GM21529 (cell line): ENCODE results near the gene UPF3A.
"Not testable (repeated sequence)": the region's sequence is repeated elsewhere in the genome, so short reads cannot be mapped to it uniquely, and the experiment has no call there.

ENCODE experiments used
- ATAC-seq: cut with Tn5 transposase; IDR thresholded peaks from one replicate; pipeline ENCODE4 v1.9.1; 2021; ENCODE audit not compliant: unreplicated experiment

The UPF3A gene

GRCh38 chr13:114281351-114282040, at the start of gene UPF3A:
TSS of gene UPF3A (plus strand) at chr13:114281601. CDS start at chr13:114281640, 39 bp downstream.
- peak; percentile 65 for ATAC-seq

- no peak for ATAC-seq
Observed at GRCh38 chr13:114231886-114232285, 49.5 kb upstream of the UPF3A start.

- ATAC-seq = no peak
Observed at GRCh38 chr13:114234266-114234644, 47.1 kb upstream of the UPF3A start.

- ATAC-seq = peak; percentile 93
Observed at GRCh38 chr13:114234645-114235421, 46.6 kb upstream of the UPF3A start, which contains the start of gene CDC16. TSS of gene CDC16 (plus strand) at chr13:114234897. CDS start at chr13:114235085, 188 bp downstream.

- no peak for ATAC-seq
Observed at GRCh38 chr13:114235697-114236096, 45.7 kb upstream of the UPF3A start.

- no peak for ATAC-seq
Observed at GRCh38 chr13:114236227-114236626, 45.2 kb upstream of the UPF3A start.

GRCh38 chr13:114237415-114238112, 43.8 kb upstream of the UPF3A start:
- ATAC-seq = no peak

- no peak for ATAC-seq
Observed at GRCh38 chr13:114241918-114242317, 39.5 kb upstream of the UPF3A start.

GRCh38 chr13:114243971-114244370, 37.4 kb upstream of the UPF3A start:
- ATAC-seq = no peak

- no peak for ATAC-seq
Observed at GRCh38 chr13:114244637-114245036, 36.8 kb upstream of the UPF3A start.

GRCh38 chr13:114248011-114248410, 33.4 kb upstream of the UPF3A start:
- no peak for ATAC-seq

GRCh38 chr13:114249077-114249476, 32.3 kb upstream of the UPF3A start:
- ATAC-seq = no peak

GRCh38 chr13:114251639-114252440, 29.6 kb upstream of the UPF3A start:
- not testable (repeated sequence) for ATAC-seq

- no peak for ATAC-seq
Observed at GRCh38 chr13:114256547-114256946, 24.9 kb upstream of the UPF3A start.

GRCh38 chr13:114257014-114257413, 24.4 kb upstream of the UPF3A start:
- ATAC-seq = no peak

- ATAC-seq = no peak
Observed at GRCh38 chr13:114258589-114258988, 22.8 kb upstream of the UPF3A start.

- ATAC-seq = no peak
Observed at GRCh38 chr13:114259374-114259773, 22.0 kb upstream of the UPF3A start.

- peak; percentile 63 for ATAC-seq
Observed at GRCh38 chr13:114259974-114260373, 21.4 kb upstream of the UPF3A start.

GRCh38 chr13:114260814-114261213, 20.6 kb upstream of the UPF3A start:
- ATAC-seq = no peak

GRCh38 chr13:114261328-114261965, 20.0 kb upstream of the UPF3A start:
- ATAC-seq = no peak
